SH-SY5Y (cell line): Measurements from ENCODE around the gene CHTF18.

Experiments used
- GATA2 ChIP-seq: IDR thresholded peaks from 2 replicates; pipeline ENCODE4 v1.6.1; 2011; ENCODE audit warnings: mild to moderate bottlenecking, low read depth, low read length
- GATA3 ChIP-seq: IDR thresholded peaks from 2 replicates; pipeline ENCODE4 v1.6.1; 2011; ENCODE audit warnings: low read depth, mild to moderate bottlenecking, low read length, moderate library complexity

DNA sequence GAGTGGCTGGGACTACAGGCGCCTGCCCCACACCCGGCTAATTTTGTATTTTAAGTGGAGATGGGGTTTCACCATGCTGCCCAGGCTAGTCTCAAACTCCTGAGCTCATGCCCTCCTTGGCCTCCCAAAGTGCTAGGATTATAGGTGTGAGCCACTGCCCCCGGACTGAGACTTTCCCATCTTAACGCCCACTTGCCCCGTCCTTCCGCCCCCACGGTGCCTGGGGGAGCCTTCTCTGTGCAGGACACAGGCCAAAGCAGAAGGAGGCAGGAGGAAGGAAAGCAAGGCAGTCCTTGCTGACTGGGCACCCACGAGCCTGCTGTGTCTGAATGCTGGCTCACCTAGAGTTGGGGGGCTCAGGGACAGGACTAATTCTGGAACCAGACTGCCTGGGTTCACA lies 29.7 kb downstream of the CHTF18 start:
- TF ChIP-seq GATA2 (no peak), GATA3 (no peak)
